Neutrophil (primary cell): Measurements from ENCODE around the gene THOC6.

Source experiments
- H3K27ac ChIP-seq: fragments of 200-600 bp; sonication (generic); 2 replicates; pipeline ENCODE4 v1.5.1; 2016; ENCODE audit warnings: mild to moderate bottlenecking, moderate library complexity
- H3K27me3 ChIP-seq: fragments of 200-600 bp; sonication (generic); 2 replicates; pipeline ENCODE4 v1.6.0; 2016; ENCODE audit warnings: mild to moderate bottlenecking
- H3K36me3 ChIP-seq: fragments of 200-600 bp; sonication (generic); 2 replicates; pipeline ENCODE4 v1.5.1; 2017
- H3K4me1 ChIP-seq, 2 experiments: fragments of 200-600 bp in 1 of 2; sonication (generic) in 1 of 2; 1 replicate in 1 of 2; 2 replicates in 1 of 2; pipeline versions ENCODE4 v1.5.1 to v1.6.1; 2013 to 2016; ENCODE audit warnings: low read depth in 1 of 2, low read length in 1 of 2, mild to moderate bottlenecking in 1 of 2, moderate library complexity in 1 of 2; ENCODE audit not compliant: control insufficient read depth in 1 of 2, insufficient read depth in 1 of 2
- H3K4me3 ChIP-seq, 2 experiments: fragments of 200-600 bp in 1 of 2; sonication (generic) in 1 of 2; 1 replicate in 1 of 2; 2 replicates in 1 of 2; pipeline ENCODE4 v1.5.1; 2013 to 2016; ENCODE audit warnings: low read depth in 1 of 2, low read length in 1 of 2, mild to moderate bottlenecking in 1 of 2, moderate library complexity in 1 of 2
- H3K9me3 ChIP-seq: fragments of 200-600 bp; sonication (generic); 2 replicates; pipeline ENCODE4 v1.5.1; 2016
- CTCF ChIP-seq: fragments of 200-600 bp; sonication (generic); IDR thresholded peaks from 2 replicates; pipeline ENCODE4 v1.5.1; 2016; ENCODE audit warnings: antibody characterized with exemption

Gene THOC6

GRCh38 chr16:2992383-2993081 is 31.3 kb upstream of the THOC6 start:
- H3K27ac ChIP-seq: no peak overlapping the region

DNA sequence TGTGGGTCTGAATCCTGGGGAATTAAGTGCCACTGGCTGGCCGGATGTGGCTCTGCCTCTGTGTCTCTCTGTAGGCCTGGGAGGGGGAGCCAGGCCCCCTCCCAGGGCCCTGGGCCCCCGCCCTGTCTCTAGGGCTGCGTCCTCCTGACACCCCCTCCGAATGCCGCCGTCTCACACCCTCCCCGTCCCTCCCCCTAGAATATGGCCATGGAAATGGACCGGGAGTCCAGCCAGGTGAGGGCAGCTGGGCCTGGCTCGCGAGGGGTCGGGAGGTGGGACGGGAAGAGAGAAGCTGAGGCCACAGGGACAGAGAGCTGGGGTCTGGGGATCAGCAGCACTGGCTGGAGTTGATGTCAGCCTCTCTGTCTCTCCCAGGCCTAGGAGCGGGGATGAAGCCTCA is 27.5 kb upstream of the THOC6 start:
- no peak for TF ChIP-seq CTCF
- no peak overlapping the region for H3K4me3 ChIP-seq
- peaks cover 19% of the 10 kb centered on the region for H3K36me3 ChIP-seq
- no peaks in the 10 kb centered on the region for H3K27me3 ChIP-seq
- no peaks in the 10 kb centered on the region for H3K9me3 ChIP-seq
- no peaks in the 10 kb centered on the region for H3K4me1 ChIP-seq
- no peak overlapping the region for H3K27ac ChIP-seq

More at GRCh38 chr16:2992383-2993081, 31.3 kb upstream of the THOC6 start:
- no peak for TF ChIP-seq CTCF
- no peak overlapping the region for H3K4me3 ChIP-seq
- H3K36me3 ChIP-seq: no peaks in the 10 kb centered on the region
- no peaks in the 10 kb centered on the region for H3K9me3 ChIP-seq
- peaks cover 13% of the 10 kb centered on the region for H3K27me3 ChIP-seq
- H3K4me1 ChIP-seq: no peaks in the 10 kb centered on the region

DNA sequence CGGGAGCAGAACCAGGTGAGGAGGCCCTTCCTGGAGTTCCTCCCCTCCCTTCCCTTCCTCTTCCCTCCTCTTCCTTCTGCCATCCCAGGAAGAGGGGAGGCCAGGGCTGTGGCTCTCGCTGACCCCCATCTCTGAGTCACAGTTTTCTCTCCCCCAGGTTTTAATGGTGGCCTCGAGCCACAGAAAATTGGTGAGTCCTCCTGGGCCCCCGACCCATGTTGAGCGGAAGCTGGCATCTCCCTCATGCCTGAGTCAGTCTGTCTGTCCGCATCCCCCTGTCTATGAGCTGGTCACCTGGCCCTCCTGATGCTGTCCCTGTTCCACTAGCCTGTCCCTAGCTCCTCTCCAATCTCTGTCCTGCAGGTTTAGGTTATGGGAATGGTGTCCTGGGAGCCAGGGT is 23.9 kb upstream of the THOC6 start:
- peaks cover 31% of the 10 kb centered on the region for H3K36me3 ChIP-seq
- TF ChIP-seq CTCF: no peak
- no peaks in the 10 kb centered on the region for H3K9me3 ChIP-seq
- no peaks in the 10 kb centered on the region for H3K27me3 ChIP-seq
- H3K4me1 ChIP-seq: peaks cover 5 to 8% of the 10 kb centered on the region in 2 experiments
- no peak overlapping the region for H3K27ac ChIP-seq
- no peak overlapping the region for H3K4me3 ChIP-seq

DNA sequence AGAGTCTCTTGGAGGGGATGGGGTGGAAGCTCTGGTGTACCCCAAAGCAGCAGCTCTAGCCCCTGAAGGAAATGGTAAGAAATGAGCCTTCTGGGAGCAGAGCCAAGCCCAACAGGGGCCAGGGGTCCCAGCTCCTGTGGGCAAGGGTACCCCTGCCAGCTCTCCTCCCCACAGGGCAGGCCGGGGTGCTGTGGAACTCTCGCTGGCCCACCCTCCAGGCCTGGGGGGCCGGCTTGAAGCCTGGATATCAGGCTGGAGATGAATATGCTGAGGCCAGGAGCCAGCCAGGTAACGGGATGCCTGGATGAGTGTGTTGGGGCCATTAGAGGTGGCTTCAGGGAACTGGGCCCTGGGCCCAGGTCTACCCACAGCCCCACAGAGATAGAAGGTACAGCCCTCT is 23.3 kb upstream of the THOC6 start:
- H3K27me3 ChIP-seq: no peaks in the 10 kb centered on the region
- H3K9me3 ChIP-seq: no peaks in the 10 kb centered on the region
- peaks cover 31% of the 10 kb centered on the region for H3K36me3 ChIP-seq
- no peak for TF ChIP-seq CTCF
- H3K4me1 ChIP-seq: peaks cover 11 to 12% of the 10 kb centered on the region in 2 experiments
- H3K27ac ChIP-seq: no peak overlapping the region
- H3K4me3 ChIP-seq: no peak overlapping the region

- H3K27ac ChIP-seq: no peak overlapping the region
- no peaks in the 10 kb centered on the region for H3K27me3 ChIP-seq
- H3K9me3 ChIP-seq: no peaks in the 10 kb centered on the region
- H3K36me3 ChIP-seq: peaks cover 31% of the 10 kb centered on the region
- TF ChIP-seq CTCF: no peak
- H3K4me3 ChIP-seq: no peak overlapping the region
- H3K4me1 ChIP-seq: peaks cover 19% of the 10 kb centered on the region in 2 experiments
These were observed 22.5 kb upstream of the THOC6 start for GRCh38 chr16:3001316-3001715.
